K562 (cell line): ENCODE measurements around the gene KPNA1. TPM values are rescaled to one million over a fixed set of nuclear protein-coding genes. Genes with fewer than 3 reads are reported as not detected.

Experiments
- ATF1 ChIP-seq, 2 experiments: fragments of 450-650 bp in 1 of 2; IDR thresholded peaks; 2 replicates each; pipeline ENCODE4 v1.6.1; 2016; ENCODE audit warnings: missing compliant biosample characterization in 1 of 2, missing genetic modification characterization in 1 of 2
- ATF2 ChIP-seq: sonication (generic); formaldehyde crosslinking; IDR thresholded peaks from 2 replicates; pipeline ENCODE4 v1.8.1; 2022; ENCODE audit warnings: missing genetic modification reagents
- ATF7 ChIP-seq: fragments of 450-650 bp; IDR thresholded peaks from 2 replicates; pipeline ENCODE4 v1.7.1; 2014; ENCODE audit warnings: mild to moderate bottlenecking, moderate library complexity
- CBFB ChIP-seq: sonication (generic); formaldehyde crosslinking; IDR thresholded peaks from 2 replicates; pipeline ENCODE4 v1.4.0; 2020; ENCODE audit warnings: mild to moderate bottlenecking, missing genetic modification reagents
- CC2D1A ChIP-seq: fragments of 450-650 bp; IDR thresholded peaks from 2 replicates; pipeline ENCODE4 v1.6.1; 2017; ENCODE audit warnings: mild to moderate bottlenecking
- CSDE1 ChIP-seq, 2 experiments: fragments of 450-650 bp; IDR thresholded peaks; 2 replicates each; pipeline ENCODE4 v1.6.1; 2016; ENCODE audit warnings: mild to moderate bottlenecking in 1 of 2
- DLX4 ChIP-seq: fragments of 250-450 bp; sonication (Bioruptor Pico); IDR thresholded peaks from 2 replicates; pipeline ENCODE4 v1.6.1; 2021; ENCODE audit warnings: mild to moderate bottlenecking
- EP300 ChIP-seq: IDR thresholded peaks from 2 replicates; pipeline ENCODE4 v1.6.1; 2012; ENCODE audit warnings: low read length, improper control_type of control experiment
- FOSL1 ChIP-seq: fragments of 200-800 bp; sonication (Bioruptor generic); conservative IDR thresholded peaks from 2 replicates; pipeline ENCODE4 v1.6.1; 2016; ENCODE audit warnings: missing genetic modification characterization, missing compliant biosample characterization
- GATA2 ChIP-seq: sonication (generic); formaldehyde crosslinking; IDR thresholded peaks from 2 replicates; pipeline ENCODE4 v1.4.0; 2020; ENCODE audit warnings: mild to moderate bottlenecking, missing genetic modification reagents
- GTF2B ChIP-seq: IDR thresholded peaks from 2 replicates; pipeline ENCODE4 v1.6.1; 2011; ENCODE audit not compliant: insufficient read length; ENCODE audit errors: extremely low read depth
- HNRNPH1 ChIP-seq: fragments of 200-400 bp; formaldehyde crosslinking; optimal IDR thresholded peaks from 2 replicates; pipeline ENCODE3; 2017; ENCODE audit warnings: low read depth, mild to moderate bottlenecking, low read length, moderate library complexity
- MED1 ChIP-seq: sonication (generic); formaldehyde crosslinking; IDR thresholded peaks from 2 replicates; pipeline ENCODE4 v1.8.1; 2023; ENCODE audit warnings: missing genetic modification reagents, borderline replicate concordance
- MYBL2 ChIP-seq, 2 experiments: fragments of 450-650 bp in 1 of 2; sonication (generic) in 1 of 2; formaldehyde crosslinking in 1 of 2; IDR thresholded peaks; 2 replicates each; pipeline versions ENCODE4 v1.6.1 to v1.8.1; 2017 to 2022; ENCODE audit warnings: borderline replicate concordance in 1 of 2, inconsistent platforms in 1 of 2, low read depth in 1 of 2, mild to moderate bottlenecking in 1 of 2, missing genetic modification reagents in 1 of 2, moderate library complexity in 1 of 2
- MYNN ChIP-seq, 2 experiments: sonication (generic); formaldehyde crosslinking in 1 of 2; IDR thresholded peaks; 2 replicates each; pipeline versions ENCODE4 v1.5.0 to v1.6.1; 2016 to 2020; ENCODE audit warnings: antibody characterized with exemption in 1 of 2, missing genetic modification reagents in 1 of 2
- NBN ChIP-seq: fragments of 450-650 bp; IDR thresholded peaks from 2 replicates; pipeline ENCODE4 v1.6.1; 2016; ENCODE audit warnings: low read depth, mild to moderate bottlenecking
- RBM17 ChIP-seq: fragments of 200-400 bp; formaldehyde crosslinking; IDR thresholded peaks from 2 replicates; pipeline ENCODE4 v1.6.1; 2017; ENCODE audit warnings: low read depth, mild to moderate bottlenecking, low read length, borderline replicate concordance
- RCOR1 ChIP-seq, 2 experiments: IDR thresholded peaks; 2 replicates each; pipeline ENCODE4 v1.6.1; 2012; ENCODE audit warnings: low read depth in 2 of 2, low read length in 2 of 2, borderline replicate concordance in 1 of 2, improper control_type of control experiment in 1 of 2
- RFX1 ChIP-seq: fragments of 450-650 bp; IDR thresholded peaks from 2 replicates; pipeline ENCODE4 v1.6.1; 2016; ENCODE audit warnings: mild to moderate bottlenecking, moderate library complexity
- SP2 ChIP-seq: IDR thresholded peaks from 2 replicates; pipeline ENCODE4 v1.6.1; 2011; ENCODE audit warnings: mild to moderate bottlenecking, low read depth, low read length, moderate library complexity; ENCODE audit not compliant: poor library complexity, severe bottlenecking; ENCODE audit errors: extremely low read depth
- SREBF2 ChIP-seq: sonication (generic); formaldehyde crosslinking; IDR thresholded peaks from 2 replicates; pipeline ENCODE4 v1.4.0; 2020; ENCODE audit warnings: mild to moderate bottlenecking, missing genetic modification reagents
- TEAD4 ChIP-seq, 2 experiments: sonication (generic) in 1 of 2; formaldehyde crosslinking in 1 of 2; IDR thresholded peaks; 2 replicates each; pipeline versions ENCODE4 v1.6.1 to v1.8.0; 2012 to 2022; ENCODE audit warnings: borderline replicate concordance in 1 of 2, inconsistent platforms in 1 of 2, low read length in 1 of 2, mild to moderate bottlenecking in 1 of 2, missing genetic modification reagents in 1 of 2
- ZBTB8A ChIP-seq: fragments of 450-650 bp; IDR thresholded peaks from 2 replicates; pipeline ENCODE4 v1.6.1; 2018; ENCODE audit warnings: mild to moderate bottlenecking, moderate library complexity; ENCODE audit not compliant: partially characterized antibody
- ZNF277 ChIP-seq: fragments of 250-450 bp; sonication (Bioruptor Pico); IDR thresholded peaks from 2 replicates; pipeline ENCODE4 v1.8.0; 2022; ENCODE audit warnings: inconsistent platforms, mild to moderate bottlenecking, moderate library complexity, borderline replicate concordance
- polyA plus RNA-seq, 8 experiments: library from polyadenylated mRNA; depleted of rRNA in 4 of 8; stranded (reverse) in 5 of 8; unstranded in 3 of 8; fragments of >200 nt; fragmentation: Nextera tagmentation in 2 of 8; fragmentation: Illumina TruSeq in 1 of 8; extraction: Ambion mirVana in 2 of 8; extraction: Trizol in 1 of 8; gene quantifications; 2 replicates each; pipeline versions ENCODE4 v1.2.1 to v1.2.3, GENCODE V29; 2011 to 2014; ENCODE audit warnings: inconsistent platforms in 1 of 8, missing spikeins in 1 of 8
- total RNA-seq, 7 experiments: library from RNA; depleted of rRNA in 6 of 7; stranded (reverse); fragments of >200 nt in 6 of 7; fragmentation: Illumina TruSeq in 2 of 7; extraction: Trizol in 2 of 7; gene quantifications; 2 replicates each; pipeline versions ENCODE4 v1.2.1 to v1.2.3, GENCODE V29; 2011 to 2021; ENCODE audit warnings: low replicate concordance in 1 of 7

Gene KPNA1
- total and polyA plus RNA-seq, 9 of the 15 experiments (the other 6 are each of a cell fraction or from before 2014, with no cell fraction given) = 9.3 to 53.8 (median 33.5) TPM

- TF ChIP-seq CC2D1A (no peak), ATF7 (peak; percentile 84), GTF2B (no peak), CBFB (CRISPR knock-in tag) (no peak), GATA2 (CRISPR knock-in tag) (no peak), TEAD4 (IDR thresholded peaks at IDR 0.05; ENCODE audit: low read length) (no peak), TEAD4 (CRISPR knock-in tag; IDR thresholded peaks at IDR 0.05; ENCODE audit: borderline replicate concordance) (no peak), FOSL1 (tag) (peak; percentile 16; the same call in 1 of the 2 replicates), MYNN (IDR thresholded peaks at IDR 0.05) (peak; percentile 100), MYNN (CRISPR knock-in tag; IDR thresholded peaks at IDR 0.05) (peak; percentile 97), SP2 (no peak), RFX1 (no peak), ZBTB8A (no peak), ATF2 (CRISPR knock-in tag) (no peak), MED1 (CRISPR knock-in tag) (no peak), CSDE1 (IDR thresholded peaks at IDR 0.05) (no peak), RCOR1 (IDR thresholded peaks at IDR 0.05; ENCODE audit: borderline replicate concordance in 1 of 2, low read depth in 2 of 2, low read length in 2 of 2) (no peak), MYBL2 (IDR thresholded peaks at IDR 0.05; ENCODE audit: low read depth) (no peak), MYBL2 (CRISPR knock-in tag; IDR thresholded peaks at IDR 0.05; ENCODE audit: borderline replicate concordance) (no peak), DLX4 (no peak), SREBF2 (CRISPR knock-in tag) (no peak), ATF1 (CRISPR knock-in tag; IDR thresholded peaks at IDR 0.05) (no peak), ATF1 (tag; IDR thresholded peaks at IDR 0.05) (peak; percentile 66), NBN (no peak), HNRNPH1 (no peak), EP300 (peak; percentile 78), ZNF277 (CRISPR knock-in tag) (no peak), RBM17 (no peak)
Observed at GRCh38 chr3:122502139-122502538, 12.6 kb downstream of the KPNA1 start (continued).
